Stomach smooth muscle (tissue), 2 donors: ENCODE measurements around the gene SVOPL.

Experiments
- H3K27ac ChIP-seq: one replicate; pipeline ENCODE4 v1.7.0; 2013; ENCODE audit warnings: mild to moderate bottlenecking, low read length, inconsistent platforms
- H3K27me3 ChIP-seq, 2 donors: one replicate each; pipeline ENCODE4 v1.7.0; 2013; ENCODE audit warnings: low read length in 2 of 2; ENCODE audit not compliant: insufficient read depth in 2 of 2, control insufficient read depth in 1 of 2
- H3K36me3 ChIP-seq, 2 donors: one replicate each; pipeline ENCODE4 v1.7.0; 2013; ENCODE audit warnings: low read length in 2 of 2; ENCODE audit not compliant: control insufficient read depth in 2 of 2, insufficient read depth in 2 of 2
- H3K4me1 ChIP-seq: one replicate; pipeline ENCODE4 v1.7.0; 2013; ENCODE audit warnings: low read length; ENCODE audit not compliant: control insufficient read depth, insufficient read depth
- H3K4me3 ChIP-seq, 2 donors: one replicate each; pipeline ENCODE4 v1.7.0; 2013; ENCODE audit warnings: low read length in 2 of 2
- H3K9ac ChIP-seq, 2 donors: one replicate each; pipeline ENCODE4 v1.7.0; 2013; ENCODE audit warnings: low read length in 2 of 2, mild to moderate bottlenecking in 1 of 2
- H3K9me3 ChIP-seq, 2 donors: one replicate each; pipeline ENCODE4 v1.7.0; 2013; ENCODE audit warnings: low read length in 2 of 2; ENCODE audit not compliant: control insufficient read depth in 2 of 2
- donor health status: healthy.
- donor health status: Pancreatic carcinoma.

Gene SVOPL

GRCh38 chr7:138608275-138608674, 92.9 kb downstream of the SVOPL start:
- no peaks in the 10 kb centered on the region for H3K9me3 ChIP-seq
- no peak overlapping the region for H3K27ac ChIP-seq

GRCh38 chr7:138607216-138608126, 93.7 kb downstream of the SVOPL start:
- Histone ChIP-seq H3K27ac (no peak overlapping the region), H3K9ac (no peak overlapping the region), H3K4me3 (no peak overlapping the region), H3K36me3 (no peaks in the 10 kb centered on the region), H3K9me3 (no peaks in the 10 kb centered on the region), H3K27me3 (no peaks in the 10 kb centered on the region), H3K4me1 (no peaks in the 10 kb centered on the region)

More at GRCh38 chr7:138608275-138608674, 92.9 kb downstream of the SVOPL start:
- no peaks in the 10 kb centered on the region for H3K27me3 ChIP-seq
- no peak overlapping the region for H3K9ac ChIP-seq
- H3K4me1 ChIP-seq = no peaks in the 10 kb centered on the region
- no peak overlapping the region for H3K4me3 ChIP-seq
- H3K36me3 ChIP-seq = no peaks in the 10 kb centered on the region

GRCh38 chr7:138606236-138606635, 94.9 kb downstream of the SVOPL start:
- Histone ChIP-seq H3K4me1 (no peaks in the 10 kb centered on the region), H3K27ac (no peak overlapping the region), H3K4me3 (no peak overlapping the region), H3K9ac (no peak overlapping the region), H3K9me3 (no peaks in the 10 kb centered on the region), H3K27me3 (no peaks in the 10 kb centered on the region), H3K36me3 (no peaks in the 10 kb centered on the region)

GRCh38 chr7:138603549-138604318, 97.4 kb downstream of the SVOPL start:
- Histone ChIP-seq H3K4me3 (no peak overlapping the region), H3K9me3 (no peaks in the 10 kb centered on the region), H3K4me1 (no peaks in the 10 kb centered on the region), H3K9ac (no peak overlapping the region), H3K36me3 (no peaks in the 10 kb centered on the region), H3K27ac (no peak overlapping the region), H3K27me3 (no peaks in the 10 kb centered on the region)

- Histone ChIP-seq H3K36me3 (no peaks in the 10 kb centered on the region), H3K27me3 (no peaks in the 10 kb centered on the region), H3K4me1 (no peaks in the 10 kb centered on the region), H3K9me3 (no peaks in the 10 kb centered on the region), H3K4me3 (no peak overlapping the region), H3K27ac (no peak overlapping the region), H3K9ac (no peak overlapping the region)
Measured at GRCh38 chr7:138602451-138602850, 98.7 kb downstream of the SVOPL start.

GRCh38 chr7:138595454-138595853, 105.7 kb downstream of the SVOPL start:
- no peaks in the 10 kb centered on the region for H3K27me3 ChIP-seq

GRCh38 chr7:138590154-138590553, 111.0 kb downstream of the SVOPL start:
- Histone ChIP-seq H3K4me3 (no peak overlapping the region), H3K9ac (no peak overlapping the region), H3K36me3 (peaks cover 0 to 3% of the 10 kb centered on the region in 2 donors), H3K27me3 (no peaks in the 10 kb centered on the region), H3K27ac (no peak overlapping the region), H3K4me1 (no peaks in the 10 kb centered on the region), H3K9me3 (no peaks in the 10 kb centered on the region)

More at GRCh38 chr7:138595454-138595853, 105.7 kb downstream of the SVOPL start:
- Histone ChIP-seq H3K9ac (no peak overlapping the region), H3K4me3 (no peak overlapping the region), H3K27ac (no peak overlapping the region), H3K9me3 (no peaks in the 10 kb centered on the region), H3K36me3 (no peaks in the 10 kb centered on the region), H3K4me1 (no peaks in the 10 kb centered on the region)

GRCh38 chr7:138588986-138589385, 112.2 kb downstream of the SVOPL start:
- Histone ChIP-seq H3K4me1 (no peaks in the 10 kb centered on the region), H3K36me3 (peaks cover 0 to 4% of the 10 kb centered on the region in 2 donors), H3K9ac (no peak overlapping the region), H3K27ac (no peak overlapping the region), H3K9me3 (no peaks in the 10 kb centered on the region), H3K27me3 (no peaks in the 10 kb centered on the region), H3K4me3 (no peak overlapping the region)

- peaks cover 0 to 10% of the 10 kb centered on the region in 2 donors for H3K36me3 ChIP-seq
- no peak overlapping the region for H3K9ac ChIP-seq
- H3K27ac ChIP-seq = no peak overlapping the region
Measured at GRCh38 chr7:138587485-138587884, 113.7 kb downstream of the SVOPL start.

GRCh38 chr7:138585283-138585993, 115.7 kb downstream of the SVOPL start:
- Histone ChIP-seq H3K27ac (no peak overlapping the region), H3K36me3 (peaks cover 2 to 17% of the 10 kb centered on the region in 2 donors), H3K9ac (no peak overlapping the region), H3K27me3 (no peaks in the 10 kb centered on the region), H3K4me3 (no peak overlapping the region), H3K4me1 (no peaks in the 10 kb centered on the region), H3K9me3 (no peaks in the 10 kb centered on the region)

More at GRCh38 chr7:138587485-138587884, 113.7 kb downstream of the SVOPL start:
- no peaks in the 10 kb centered on the region for H3K27me3 ChIP-seq
- H3K9me3 ChIP-seq = no peaks in the 10 kb centered on the region
- no peaks in the 10 kb centered on the region for H3K4me1 ChIP-seq
- H3K4me3 ChIP-seq = no peak overlapping the region
